Osteocyte (in vitro differentiated cells): ENCODE data around the gene MMP17. TPM values are rescaled to one million over a fixed set of nuclear protein-coding genes. Genes with fewer than 3 reads are reported as not detected.

Source experiments
- DNase-seq: peaks from one replicate; pipeline ENCODE4 v3.0.0; 2021; ENCODE audit warnings: mixed read lengths; ENCODE audit not compliant: unreplicated experiment; ENCODE audit errors: extremely low spot score
- H3K27ac Mint-ChIP-seq: one replicate; pipeline ENCODE4 v1.8.0; 2021; ENCODE audit warnings: mild to moderate bottlenecking, mixed read lengths; ENCODE audit not compliant: unreplicated experiment
- H3K27me3 Mint-ChIP-seq: one replicate; pipeline ENCODE4 v1.8.0; 2021; ENCODE audit warnings: mixed read lengths; ENCODE audit not compliant: unreplicated experiment
- H3K36me3 Mint-ChIP-seq: one replicate; pipeline ENCODE4 v1.8.0; 2021; ENCODE audit warnings: mixed read lengths; ENCODE audit not compliant: unreplicated experiment
- H3K4me1 Mint-ChIP-seq: one replicate; pipeline ENCODE4 v1.8.0; 2021; ENCODE audit warnings: mixed read lengths; ENCODE audit not compliant: unreplicated experiment
- H3K4me3 Mint-ChIP-seq: one replicate; pipeline ENCODE4 v1.8.0; 2021; ENCODE audit warnings: mild to moderate bottlenecking, moderate library complexity, mixed read lengths; ENCODE audit not compliant: unreplicated experiment
- H3K9me3 Mint-ChIP-seq: one replicate; pipeline ENCODE4 v1.8.0; 2021; ENCODE audit warnings: mixed read lengths; ENCODE audit not compliant: unreplicated experiment
- total RNA-seq: library from RNA; stranded (reverse); gene quantifications from 2 replicates; pipeline ENCODE4 v1.2.1, GENCODE V29; 2021
- TF ChIP-seq, protein P1 (sequence below): fragments of 200-600 bp; sonication (generic); IDR thresholded peaks from 2 replicates; pipeline ENCODE4 v1.5.0; 2021; ENCODE audit warnings: antibody characterized with exemption, mild to moderate bottlenecking, moderate library complexity

Gene MMP17
- total RNA-seq, 1 donor from 2014 or later, result 1.7 TPM

DNA sequence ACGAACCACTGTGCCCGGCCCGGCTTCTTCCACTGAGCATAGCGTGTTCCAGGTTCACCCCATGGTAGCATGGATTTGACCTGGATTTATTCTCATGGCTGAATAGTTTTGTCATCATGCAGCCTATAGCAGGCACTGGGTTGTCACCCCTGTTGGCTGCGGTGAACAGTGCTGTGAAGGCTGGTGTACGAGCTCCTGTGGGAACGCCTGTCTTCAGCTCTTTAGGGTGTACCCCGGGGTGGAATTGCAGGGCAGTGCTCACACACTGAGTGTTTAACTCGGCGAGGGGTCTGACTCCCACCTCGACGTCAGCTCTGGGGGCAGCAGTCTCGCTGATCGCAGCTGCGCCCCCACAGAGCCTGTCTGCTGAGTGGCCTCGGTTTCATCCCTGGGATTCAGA, 15.3 kb downstream of the MMP17 start:
- no peaks in the 10 kb centered on the region for H3K36me3 Mint-ChIP-seq
- no peaks in the 10 kb centered on the region for H3K4me1 Mint-ChIP-seq
- no peak overlapping the region for H3K27ac Mint-ChIP-seq
- no peaks in the 10 kb centered on the region for H3K27me3 Mint-ChIP-seq
- no peaks in the 10 kb centered on the region for H3K9me3 Mint-ChIP-seq
- H3K4me3 Mint-ChIP-seq, result no peak overlapping the region
- TF ChIP-seq, protein P1, sequence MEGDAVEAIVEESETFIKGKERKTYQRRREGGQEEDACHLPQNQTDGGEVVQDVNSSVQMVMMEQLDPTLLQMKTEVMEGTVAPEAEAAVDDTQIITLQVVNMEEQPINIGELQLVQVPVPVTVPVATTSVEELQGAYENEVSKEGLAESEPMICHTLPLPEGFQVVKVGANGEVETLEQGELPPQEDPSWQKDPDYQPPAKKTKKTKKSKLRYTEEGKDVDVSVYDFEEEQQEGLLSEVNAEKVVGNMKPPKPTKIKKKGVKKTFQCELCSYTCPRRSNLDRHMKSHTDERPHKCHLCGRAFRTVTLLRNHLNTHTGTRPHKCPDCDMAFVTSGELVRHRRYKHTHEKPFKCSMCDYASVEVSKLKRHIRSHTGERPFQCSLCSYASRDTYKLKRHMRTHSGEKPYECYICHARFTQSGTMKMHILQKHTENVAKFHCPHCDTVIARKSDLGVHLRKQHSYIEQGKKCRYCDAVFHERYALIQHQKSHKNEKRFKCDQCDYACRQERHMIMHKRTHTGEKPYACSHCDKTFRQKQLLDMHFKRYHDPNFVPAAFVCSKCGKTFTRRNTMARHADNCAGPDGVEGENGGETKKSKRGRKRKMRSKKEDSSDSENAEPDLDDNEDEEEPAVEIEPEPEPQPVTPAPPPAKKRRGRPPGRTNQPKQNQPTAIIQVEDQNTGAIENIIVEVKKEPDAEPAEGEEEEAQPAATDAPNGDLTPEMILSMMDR, result no peak
- no peak for DNase-seq

DNA sequence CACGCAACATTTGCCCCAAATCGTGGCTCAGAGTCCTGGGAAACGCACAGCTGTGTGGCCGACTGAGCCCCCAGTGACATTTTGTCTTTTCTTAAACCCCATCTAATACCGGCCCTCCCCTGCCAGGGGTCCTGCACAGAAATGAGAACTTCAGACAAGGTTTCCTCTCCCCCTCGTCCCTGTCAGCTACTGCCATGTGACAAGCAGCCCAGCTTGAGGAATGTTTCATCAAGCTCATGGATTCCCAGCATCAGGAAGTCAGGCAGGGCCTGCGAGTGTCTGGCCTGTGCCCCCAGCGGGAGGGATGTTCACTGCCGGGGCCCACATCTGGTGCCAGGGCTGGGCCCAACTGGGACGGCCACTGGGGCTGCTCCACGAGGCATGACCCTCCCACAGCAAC, 15.9 kb downstream of the MMP17 start:
- H3K4me3 Mint-ChIP-seq, result no peak overlapping the region
- H3K27ac Mint-ChIP-seq, result no peak overlapping the region
- H3K36me3 Mint-ChIP-seq, result no peaks in the 10 kb centered on the region
- H3K9me3 Mint-ChIP-seq, result no peaks in the 10 kb centered on the region
- H3K4me1 Mint-ChIP-seq, result no peaks in the 10 kb centered on the region
- TF ChIP-seq, protein P1, result no peak
- H3K27me3 Mint-ChIP-seq, result no peaks in the 10 kb centered on the region
- DNase-seq, result no peak

DNA sequence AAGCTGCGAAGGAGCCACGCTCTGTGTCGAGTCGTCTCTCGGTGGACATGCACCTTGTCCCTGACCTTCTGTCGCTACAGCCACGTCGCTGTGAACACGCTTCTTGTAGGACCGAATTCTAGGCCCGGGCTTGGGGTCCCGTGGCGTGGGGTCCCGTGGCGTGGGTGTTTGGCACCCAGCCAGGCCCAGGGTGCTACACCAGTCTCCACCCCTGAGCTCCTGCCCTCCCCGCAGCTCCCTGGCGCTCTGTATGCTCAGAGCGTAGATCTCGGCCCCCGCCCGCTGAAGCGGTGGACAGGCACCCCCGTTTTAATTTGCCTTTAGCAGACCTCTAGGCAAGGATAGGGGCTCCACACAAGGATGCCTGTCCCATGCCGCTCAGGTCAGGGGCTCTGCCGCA, 16.5 kb downstream of the MMP17 start:
- Mint-ChIP-seq H3K4me1 (no peaks in the 10 kb centered on the region), H3K9me3 (no peaks in the 10 kb centered on the region), H3K4me3 (no peak overlapping the region), H3K27ac (no peak overlapping the region), H3K27me3 (no peaks in the 10 kb centered on the region), H3K36me3 (no peaks in the 10 kb centered on the region)
- DNase-seq, result no peak
- TF ChIP-seq, protein P1, result no peak

DNA sequence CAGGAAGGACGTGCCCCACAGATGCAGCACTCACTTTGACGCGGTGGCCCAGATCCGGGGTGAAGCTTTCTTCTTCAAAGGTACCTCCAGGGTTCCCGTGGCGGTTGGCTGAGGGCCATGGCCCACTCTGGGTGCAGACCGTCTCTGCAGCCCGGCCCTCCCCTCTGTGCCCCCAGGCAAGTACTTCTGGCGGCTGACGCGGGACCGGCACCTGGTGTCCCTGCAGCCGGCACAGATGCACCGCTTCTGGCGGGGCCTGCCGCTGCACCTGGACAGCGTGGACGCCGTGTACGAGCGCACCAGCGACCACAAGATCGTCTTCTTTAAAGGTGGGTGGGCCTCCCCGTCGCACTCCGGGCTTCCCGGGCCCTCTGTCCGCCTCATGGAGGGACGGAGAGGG, 16.9 kb downstream of the MMP17 start:
- Mint-ChIP-seq H3K27ac (no peak overlapping the region), H3K4me3 (no peak overlapping the region), H3K9me3 (no peaks in the 10 kb centered on the region), H3K27me3 (no peaks in the 10 kb centered on the region), H3K4me1 (no peaks in the 10 kb centered on the region), H3K36me3 (no peaks in the 10 kb centered on the region)
- TF ChIP-seq, protein P1, result no peak
- no peak for DNase-seq

DNA sequence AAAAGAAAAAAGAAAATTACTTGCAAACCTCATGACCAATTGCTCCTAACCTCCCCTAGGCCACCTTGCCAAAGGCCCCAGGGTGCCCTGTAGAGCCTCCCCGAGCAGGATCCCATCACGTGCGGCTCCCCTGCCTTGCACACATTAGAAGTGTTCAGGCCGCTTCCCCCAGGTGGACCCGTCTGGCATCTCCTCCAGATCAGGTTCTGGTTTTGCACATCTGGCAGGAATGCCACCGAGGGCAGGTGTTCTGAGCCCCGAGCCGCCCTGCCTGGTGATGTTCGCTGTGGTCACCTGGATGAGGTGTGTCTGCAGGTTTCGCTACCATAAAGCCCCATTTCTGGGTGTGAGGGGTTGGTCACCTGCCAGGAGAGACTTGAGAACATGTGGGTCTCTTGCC, 19.3 kb downstream of the MMP17 start:
- TF ChIP-seq, protein P1, result no peak
- no peaks in the 10 kb centered on the region for H3K27me3 Mint-ChIP-seq
- no peaks in the 10 kb centered on the region for H3K36me3 Mint-ChIP-seq
- no peak overlapping the region for H3K4me3 Mint-ChIP-seq
- no peaks in the 10 kb centered on the region for H3K4me1 Mint-ChIP-seq
- H3K9me3 Mint-ChIP-seq, result no peaks in the 10 kb centered on the region
- no peak overlapping the region for H3K27ac Mint-ChIP-seq
- no peak for DNase-seq
